ENCODE results near the gene CYTH4.
"Not testable (repeated sequence)": the region's sequence is repeated elsewhere in the genome, so short reads cannot be mapped to it uniquely, and the experiment has no call there.

CYTH4 gene

GRCh38 chr22:37310075-37310606 lies 27.8 kb downstream of the CYTH4 start:
- DNase-seq (ENCODE audit: low read depth): no peak

- DNase-seq (ENCODE audit: low read depth): no peak
These were observed 28.7 kb downstream of the CYTH4 start for GRCh38 chr22:37310815-37311595.

GRCh38 chr22:37311761-37312312 lies 29.5 kb downstream of the CYTH4 start:
- no peak for DNase-seq (ENCODE audit: low read depth)

- DNase-seq (ENCODE audit: low read depth): no peak
These were observed 30.4 kb downstream of the CYTH4 start for GRCh38 chr22:37312549-37313183.

GRCh38 chr22:37313376-37314314 lies 31.3 kb downstream of the CYTH4 start:
- DNase-seq (ENCODE audit: low read depth): no peak

- no peak for DNase-seq (ENCODE audit: low read depth)
These were observed 32.2 kb downstream of the CYTH4 start for GRCh38 chr22:37314315-37315074.

GRCh38 chr22:37316405-37316804 lies 34.1 kb downstream of the CYTH4 start:
- DNase-seq (ENCODE audit: low read depth): no peak

- DNase-seq (ENCODE audit: low read depth): peak; percentile 64
These were observed 34.6 kb downstream of the CYTH4 start for GRCh38 chr22:37316875-37317371.

- no peak for DNase-seq (ENCODE audit: low read depth)
These were observed 35.4 kb downstream of the CYTH4 start for GRCh38 chr22:37317698-37318210.

GRCh38 chr22:37318364-37319109 lies 36.2 kb downstream of the CYTH4 start:
- no peak for DNase-seq (ENCODE audit: low read depth)

- no peak for DNase-seq (ENCODE audit: low read depth)
These were observed 37.2 kb downstream of the CYTH4 start for GRCh38 chr22:37319469-37319868.

GRCh38 chr22:37320726-37321677 lies 38.7 kb downstream of the CYTH4 start:
- no peak for DNase-seq (ENCODE audit: low read depth)

- DNase-seq (ENCODE audit: low read depth): no peak
These were observed 42.2 kb downstream of the CYTH4 start for GRCh38 chr22:37324340-37325038.

- no peak for DNase-seq (ENCODE audit: low read depth)
These were observed 42.7 kb downstream of the CYTH4 start for GRCh38 chr22:37325039-37325395.

GRCh38 chr22:37326726-37327125 lies 44.4 kb downstream of the CYTH4 start:
- DNase-seq (ENCODE audit: low read depth): no peak

- no peak for DNase-seq (ENCODE audit: low read depth)
These were observed 45.7 kb downstream of the CYTH4 start for GRCh38 chr22:37328017-37328416.

- not testable (repeated sequence) for DNase-seq (ENCODE audit: low read depth)
These were observed 46.4 kb downstream of the CYTH4 start for GRCh38 chr22:37328538-37329237.
